ENCODE results near the gene KIAA1217.
A peak's percentile ranks its signal among the peaks of the same experiment; 100 is the strongest.

Gene KIAA1217

GRCh38 chr10:24449321-24449740 is 240.4 kb downstream of the KIAA1217 start:
- DNase-seq = peak; percentile 55

- DNase-seq = peak; percentile 55
Observed at GRCh38 chr10:24449769-24450310, 240.9 kb downstream of the KIAA1217 start.

DNA sequence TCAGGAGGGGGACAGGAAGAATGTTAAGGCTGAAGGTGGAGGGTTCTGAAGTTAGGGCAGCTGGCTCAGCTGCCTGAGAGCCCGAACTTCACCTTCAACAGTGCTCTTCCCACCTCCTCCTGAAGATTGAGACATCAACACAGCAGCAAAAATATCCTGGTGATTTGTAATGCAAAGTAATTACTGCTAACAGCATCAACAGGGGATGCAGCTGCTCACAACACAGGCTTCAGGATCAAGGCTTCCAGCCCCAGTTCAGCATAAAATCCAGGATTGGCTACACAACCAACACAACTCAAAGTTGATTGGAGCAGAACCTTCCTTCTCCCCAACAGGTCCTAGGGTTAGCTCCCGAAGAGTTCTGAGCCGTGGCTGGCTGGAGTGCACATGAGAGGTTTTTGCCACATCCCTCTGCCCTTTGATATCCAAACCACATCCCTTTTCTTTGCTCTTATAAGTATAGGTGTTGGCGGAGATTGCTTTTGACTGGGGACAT is 242.4 kb downstream of the KIAA1217 start:
- DNase-seq = peak; percentile 61

- DNase-seq = no peak
Observed at GRCh38 chr10:24452030-24452429, 243.1 kb downstream of the KIAA1217 start.

DNA sequence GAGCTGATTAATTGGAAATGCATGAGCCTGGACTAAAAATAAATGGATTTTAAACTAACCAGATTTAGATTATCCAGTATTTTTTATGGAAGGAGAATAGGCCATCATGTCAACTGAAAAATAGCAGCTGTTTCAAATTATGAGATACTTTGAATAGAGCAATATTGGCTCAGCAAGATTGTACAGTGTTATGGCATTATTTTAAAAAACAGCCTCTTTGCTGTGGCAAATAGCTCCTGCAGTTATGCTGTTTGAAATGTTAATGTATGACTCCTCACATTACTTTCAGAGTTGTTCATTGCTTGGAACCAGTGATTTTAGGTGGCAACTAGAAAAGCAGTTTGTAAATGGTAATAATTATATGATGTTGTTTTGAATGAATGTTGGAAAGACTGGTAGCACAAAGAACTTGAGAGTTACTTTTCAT is 244.5 kb downstream of the KIAA1217 start:
- peak; percentile 11 for DNase-seq

GRCh38 chr10:24453973-24454372 is 245.0 kb downstream of the KIAA1217 start:
- no peak for DNase-seq

GRCh38 chr10:24455447-24455846 is 246.5 kb downstream of the KIAA1217 start:
- DNase-seq = no peak

DNA sequence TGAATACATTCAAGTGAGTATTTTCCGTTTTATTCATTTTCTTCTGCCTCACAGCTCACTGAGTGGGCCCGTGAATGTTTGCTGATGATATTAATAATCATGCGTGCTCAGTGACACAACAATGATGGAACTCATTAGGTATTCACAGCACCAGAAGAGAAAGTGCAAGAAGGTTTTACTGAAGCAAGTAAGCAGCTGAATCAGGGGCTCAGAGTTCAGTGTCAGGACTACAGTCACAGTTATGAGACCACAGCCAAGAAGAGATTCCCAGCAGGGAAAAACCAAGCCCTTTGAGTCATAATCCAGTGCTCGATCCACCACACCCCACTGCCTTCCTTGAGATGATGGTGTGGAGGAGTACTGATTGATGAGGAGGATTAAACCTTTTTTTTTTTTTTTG is 247.4 kb downstream of the KIAA1217 start:
- no peak for DNase-seq

GRCh38 chr10:24457661-24458318 is 248.9 kb downstream of the KIAA1217 start:
- no peak for DNase-seq

- DNase-seq = no peak
Observed at GRCh38 chr10:24459836-24460235, 250.9 kb downstream of the KIAA1217 start.

DNA sequence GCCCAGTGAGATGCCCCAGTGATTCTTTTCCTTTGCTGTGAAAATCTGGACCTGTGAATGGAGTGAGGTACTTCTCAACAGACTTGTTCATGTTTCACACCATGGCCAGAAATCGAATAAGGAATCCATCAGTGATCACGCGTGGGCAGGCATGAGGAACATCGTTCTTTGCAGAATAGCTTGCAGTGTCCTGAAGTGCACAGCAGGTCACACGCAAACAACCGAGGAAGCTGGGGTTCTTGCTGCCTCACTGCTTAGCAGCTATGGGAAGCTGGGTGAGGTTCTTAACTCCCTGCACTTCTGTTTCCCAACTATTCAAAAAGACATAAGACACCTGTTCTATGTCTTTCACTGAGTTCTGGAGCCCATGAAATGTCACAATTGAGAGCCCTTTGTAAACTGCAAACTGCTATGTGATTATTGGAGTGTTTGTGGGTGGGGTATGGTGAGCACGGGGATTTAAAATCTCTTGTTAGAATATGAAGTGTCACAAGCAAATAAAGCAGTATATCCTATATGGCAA is 253.4 kb downstream of the KIAA1217 start:
- DNase-seq = no peak

DNA sequence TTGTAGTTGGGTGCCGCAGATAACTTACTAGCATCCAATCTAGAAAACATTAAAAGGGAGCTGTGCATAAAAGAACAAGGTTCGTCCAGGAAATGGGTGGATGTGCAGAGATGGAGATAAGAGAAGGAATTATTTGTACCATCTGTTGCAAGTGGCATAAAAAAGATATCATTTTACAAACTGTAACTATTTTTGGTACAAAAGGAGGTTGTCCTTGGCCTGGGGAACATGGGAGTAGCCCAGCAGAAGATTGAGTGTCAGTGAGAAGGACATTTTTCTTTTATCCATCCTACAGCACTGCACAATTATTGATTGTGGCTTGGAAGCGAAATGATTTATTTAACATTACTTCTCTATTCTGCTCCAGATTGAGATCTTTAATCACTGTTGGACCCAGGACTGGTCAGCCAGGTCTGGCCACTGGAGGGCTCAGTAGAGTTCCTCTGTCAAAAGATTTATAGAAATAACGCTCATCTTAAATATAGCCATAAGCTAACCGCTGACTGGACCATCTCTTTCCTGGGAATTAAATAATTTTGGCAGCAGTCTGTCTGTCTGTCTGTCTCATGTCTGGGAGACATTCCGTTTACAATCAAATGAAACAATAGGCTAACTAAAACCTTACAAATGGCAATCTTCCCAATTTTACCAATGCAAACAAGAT is 254.1 kb downstream of the KIAA1217 start:
- DNase-seq = no peak

GRCh38 chr10:24463611-24464426 is 254.9 kb downstream of the KIAA1217 start:
- DNase-seq = no peak

- DNase-seq = no peak
Observed at GRCh38 chr10:24465124-24465874, 256.4 kb downstream of the KIAA1217 start.

GRCh38 chr10:24465891-24466818 is 257.2 kb downstream of the KIAA1217 start:
- DNase-seq = no peak

DNA sequence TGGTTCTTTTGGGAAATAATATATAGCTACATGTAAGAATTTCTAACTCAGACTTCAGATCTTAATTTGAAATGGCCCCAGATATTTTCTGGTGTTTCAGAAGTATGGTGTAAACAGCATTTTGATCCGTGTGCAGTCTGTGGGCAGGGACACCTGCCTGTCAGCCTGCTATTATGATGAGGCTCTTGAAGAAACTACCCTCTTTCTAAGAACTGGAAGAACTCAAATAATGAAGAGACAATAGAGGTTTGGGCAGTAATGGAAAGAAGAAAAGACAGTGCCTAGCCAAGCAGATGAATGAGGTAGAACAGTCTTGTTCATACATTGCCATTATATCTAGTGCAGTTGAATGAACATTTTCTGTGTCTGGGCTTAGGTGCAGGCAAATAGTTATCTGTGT is 258.2 kb downstream of the KIAA1217 start:
- DNase-seq = no peak

DNA sequence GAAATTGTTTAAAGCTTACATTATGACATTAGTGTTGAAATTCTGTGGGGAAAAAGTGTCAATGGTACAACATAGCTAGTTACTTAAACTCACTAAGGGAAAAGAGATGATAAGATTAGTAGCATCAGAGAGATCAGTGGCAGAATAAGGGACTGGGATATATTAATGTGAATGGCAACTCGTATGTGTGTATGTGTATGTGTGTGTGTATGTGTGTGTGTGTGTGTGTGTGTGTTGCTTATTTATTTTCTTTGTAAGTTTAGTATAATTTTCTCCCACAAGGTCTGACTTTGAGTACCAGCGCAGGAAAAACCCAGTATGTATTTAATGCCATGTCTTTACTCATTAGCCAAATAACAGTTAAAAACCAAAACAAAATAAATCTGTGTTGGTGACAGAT is 258.7 kb downstream of the KIAA1217 start:
- no peak for DNase-seq

DNA sequence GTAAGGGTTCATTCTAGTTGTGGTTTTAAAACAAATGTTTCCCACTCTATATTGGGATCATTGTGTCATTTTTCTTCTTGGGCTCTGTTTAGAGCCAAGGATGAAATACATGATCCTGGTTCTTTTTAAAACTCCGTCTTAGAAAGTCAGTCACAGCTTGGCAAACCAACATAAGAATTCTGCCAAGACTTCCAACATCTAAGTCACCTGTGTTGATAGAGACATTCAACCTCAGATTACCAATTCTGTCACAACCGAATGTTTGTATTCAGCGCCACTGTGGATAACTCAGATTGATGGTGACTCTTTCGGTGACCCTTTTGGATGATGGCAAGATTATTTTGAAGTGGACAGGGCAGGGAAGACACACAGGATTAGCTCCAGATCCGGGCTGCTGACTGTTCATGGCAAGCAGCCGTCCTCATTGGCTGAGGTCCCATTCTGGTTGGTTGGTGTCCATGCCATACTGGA is 259.4 kb downstream of the KIAA1217 start:
- no peak for DNase-seq

DNA sequence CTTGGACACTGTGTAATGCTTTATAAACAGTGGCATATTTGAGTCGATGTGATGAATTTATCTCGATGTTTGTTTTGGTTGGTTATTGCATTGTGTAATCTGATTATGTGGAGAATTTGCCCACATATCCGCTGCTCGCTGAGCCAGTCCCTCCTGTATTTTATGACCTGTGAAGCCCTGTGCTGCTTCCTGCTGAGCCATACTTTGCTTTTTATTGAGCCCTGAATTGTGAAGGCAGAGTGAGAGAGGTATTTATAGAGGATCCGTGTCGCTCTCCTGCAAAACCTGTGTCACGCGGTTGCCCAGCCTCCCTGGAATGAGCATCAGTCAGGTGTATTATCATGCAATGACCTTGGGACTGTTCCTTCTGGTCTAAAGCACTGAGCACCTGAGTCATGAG is 261.1 kb downstream of the KIAA1217 start:
- DNase-seq = no peak

GRCh38 chr10:24475598-24475997 is 266.7 kb downstream of the KIAA1217 start:
- no peak for DNase-seq

Measured in NCI-H2227 treated with DMSO at 0.1 percent for 48 hours (cell line).